HK-2 (cell line): ENCODE results near the gene GNB4.

Experiments
- DNase-seq: peaks from one replicate; pipeline ENCODE4 v3.0.0-alpha.2; 2018; ENCODE audit not compliant: unreplicated experiment

GNB4 gene

DNA sequence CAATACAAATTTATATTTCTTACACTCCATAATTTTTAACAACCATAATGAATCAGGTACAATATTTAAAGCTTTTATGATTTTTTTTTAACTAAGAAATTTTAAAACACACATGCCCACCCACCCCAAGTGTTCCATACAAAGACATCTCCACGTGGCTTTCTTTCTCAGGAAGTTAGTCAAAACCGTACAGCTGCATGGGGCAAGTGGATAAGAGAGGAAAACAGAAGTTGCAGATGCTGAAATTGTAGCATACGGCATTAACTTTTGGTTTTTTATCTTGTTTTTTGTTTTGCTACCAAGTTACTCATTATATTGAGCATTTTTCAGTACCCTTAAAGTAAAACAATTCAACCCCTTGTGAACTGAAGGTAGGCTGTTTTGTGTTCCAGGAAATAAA, 14.8 kb downstream of the GNB4 start:
- no peak for DNase-seq

DNA sequence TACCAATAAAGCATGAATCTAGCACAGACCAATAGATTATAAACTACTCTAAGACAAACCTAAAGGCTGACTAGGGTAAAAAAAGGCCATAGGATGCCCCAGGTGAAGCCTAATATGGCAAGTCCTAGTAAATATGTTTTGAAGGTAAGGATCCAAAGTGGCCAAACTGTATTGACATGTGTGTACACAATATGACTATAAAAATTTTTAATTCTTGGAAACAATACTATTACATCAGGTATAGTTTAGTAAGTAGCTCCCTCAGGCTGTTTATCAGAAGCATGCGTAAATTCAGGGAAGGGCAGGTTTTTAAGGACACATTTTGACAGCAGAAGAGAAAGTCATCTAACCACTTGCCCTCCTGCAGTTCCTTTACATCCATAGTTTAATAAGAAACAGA, 18.8 kb downstream of the GNB4 start:
- no peak for DNase-seq

DNA sequence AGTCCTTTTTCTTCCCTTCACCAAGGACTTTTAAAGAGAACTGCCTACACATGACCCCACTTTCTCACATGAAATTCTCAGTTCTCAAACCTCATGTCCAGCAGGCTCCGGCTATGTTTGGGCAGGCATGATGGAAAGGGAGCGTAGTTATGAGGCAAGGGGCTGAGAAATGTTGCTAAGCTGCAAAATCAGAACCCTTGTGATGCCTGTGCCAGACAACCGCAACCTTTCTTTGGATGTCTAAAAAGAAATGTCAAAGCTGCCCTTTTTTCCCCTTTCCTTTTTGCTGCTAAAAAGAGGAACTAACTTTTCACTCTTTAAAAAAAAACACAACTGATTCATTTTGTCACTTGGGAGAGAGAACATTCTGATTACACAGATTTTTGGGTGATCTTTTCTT, 19.2 kb downstream of the GNB4 start:
- DNase-seq = no peak

DNA sequence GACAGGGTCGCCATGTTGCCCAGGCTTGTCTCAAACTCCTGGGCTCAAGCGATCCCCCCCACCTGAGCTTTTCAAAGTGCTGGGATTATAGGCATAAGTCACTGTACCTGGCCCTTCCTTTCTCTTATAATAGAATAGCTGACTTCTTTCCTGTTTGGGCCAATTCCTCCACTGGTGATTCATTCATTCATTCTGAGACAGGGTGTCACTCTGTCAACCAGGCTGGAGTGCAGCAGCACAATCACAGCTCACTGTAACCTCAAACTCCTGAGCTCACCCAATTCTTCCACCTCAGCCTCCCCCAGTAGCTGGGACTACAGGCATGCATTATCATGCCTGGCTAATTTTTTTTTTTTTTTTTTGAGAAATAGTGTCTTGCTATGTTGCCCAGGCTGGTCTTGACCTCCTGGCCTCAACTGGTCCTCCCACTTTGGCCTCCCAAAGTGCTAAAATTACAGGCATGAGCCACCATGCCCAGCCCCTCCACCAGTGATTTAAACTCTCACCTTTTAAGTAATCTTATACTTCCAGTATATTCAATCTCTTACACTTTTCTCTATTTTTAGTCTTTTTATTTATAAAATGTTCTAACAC, 20.9 kb downstream of the GNB4 start:
- no peak for DNase-seq

DNA sequence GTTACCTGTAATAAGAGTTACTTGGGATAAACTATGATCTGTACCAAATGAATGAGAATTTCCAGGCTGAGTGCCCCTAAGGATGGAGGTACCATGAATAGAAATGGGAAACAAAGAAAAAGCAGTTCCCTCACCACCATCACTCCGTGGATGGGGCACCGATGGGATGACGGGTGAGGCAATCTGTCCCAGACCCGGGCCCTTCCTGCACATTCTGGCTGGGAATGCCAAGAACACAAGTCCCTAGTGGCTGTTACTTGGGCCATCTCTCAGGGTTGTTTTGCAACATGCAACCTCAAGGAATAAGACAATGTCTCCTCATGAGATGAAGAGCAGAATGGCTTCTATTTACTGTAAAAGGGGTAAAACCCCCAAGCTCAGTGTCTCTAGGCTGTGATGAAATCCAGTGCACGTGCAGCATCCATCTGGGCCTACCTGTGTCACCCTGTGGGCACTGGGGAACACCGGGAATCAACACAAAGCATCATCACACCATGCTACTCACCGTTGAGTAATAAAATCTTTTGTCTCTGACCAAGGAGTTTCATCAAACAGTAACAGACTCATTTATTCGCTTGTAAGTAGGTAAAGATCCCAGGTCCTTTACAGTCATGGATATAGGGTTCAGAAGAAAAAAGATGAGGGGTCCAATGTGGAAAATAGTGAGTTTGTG, 22.3 kb downstream of the GNB4 start:
- DNase-seq = no peak

DNA sequence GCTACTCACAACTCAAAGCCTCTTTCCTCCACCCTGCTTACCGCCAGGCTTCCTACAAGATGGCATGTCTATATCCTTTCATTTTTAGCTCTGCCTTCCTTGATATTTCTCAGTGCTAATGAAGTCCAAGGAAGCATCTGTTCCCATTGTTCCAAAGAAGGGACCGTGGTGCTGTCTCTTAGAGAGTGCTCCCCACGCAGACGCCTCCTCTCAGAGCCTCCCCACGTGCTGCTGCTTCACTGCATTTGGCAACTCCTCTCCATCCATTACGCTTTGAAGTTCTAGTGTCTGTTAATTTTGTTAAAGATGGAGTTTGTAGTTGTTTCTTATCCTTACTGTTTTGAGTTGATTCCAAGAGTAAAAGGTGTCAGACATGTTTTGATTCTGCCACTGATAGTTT, 26.2 kb downstream of the GNB4 start:
- no peak for DNase-seq

DNA sequence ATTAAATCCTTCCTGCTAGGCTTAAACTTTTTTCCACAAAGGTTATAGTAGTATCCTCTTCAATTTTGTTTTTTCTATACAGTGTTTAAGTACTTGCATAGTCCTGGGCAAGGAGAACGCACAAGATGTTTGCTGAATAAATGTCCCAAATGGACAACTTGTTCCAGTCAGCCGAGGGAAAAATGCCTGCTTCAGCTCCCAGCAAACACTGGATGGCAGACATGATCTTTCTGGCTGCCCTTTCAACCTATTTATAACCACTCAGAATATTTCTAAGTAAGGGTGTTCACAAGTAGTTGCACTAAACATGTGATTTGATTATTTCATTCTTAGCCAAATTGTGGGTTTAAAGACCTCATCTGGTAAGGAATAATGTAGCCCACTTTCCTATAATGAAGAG, 29.8 kb downstream of the GNB4 start:
- no peak for DNase-seq

DNA sequence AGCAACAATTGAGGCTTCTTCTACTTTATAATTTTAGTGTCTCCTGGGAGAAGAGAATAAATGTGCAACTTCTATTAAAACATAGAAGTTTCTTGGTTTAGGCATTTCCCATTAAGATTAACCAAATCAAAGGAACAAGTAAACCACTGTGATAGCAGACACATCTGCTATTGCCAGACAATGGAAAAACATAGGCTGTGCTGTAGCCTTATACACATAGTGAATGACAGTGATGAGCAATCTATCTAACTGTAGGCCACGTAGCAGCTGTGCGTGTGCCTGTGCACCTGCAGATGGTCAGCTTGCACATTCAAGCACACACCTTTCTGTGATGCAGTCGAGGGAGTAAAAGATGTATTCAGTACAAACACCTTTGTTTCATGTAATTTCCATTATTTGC, 32.7 kb downstream of the GNB4 start:
- DNase-seq = no peak

DNA sequence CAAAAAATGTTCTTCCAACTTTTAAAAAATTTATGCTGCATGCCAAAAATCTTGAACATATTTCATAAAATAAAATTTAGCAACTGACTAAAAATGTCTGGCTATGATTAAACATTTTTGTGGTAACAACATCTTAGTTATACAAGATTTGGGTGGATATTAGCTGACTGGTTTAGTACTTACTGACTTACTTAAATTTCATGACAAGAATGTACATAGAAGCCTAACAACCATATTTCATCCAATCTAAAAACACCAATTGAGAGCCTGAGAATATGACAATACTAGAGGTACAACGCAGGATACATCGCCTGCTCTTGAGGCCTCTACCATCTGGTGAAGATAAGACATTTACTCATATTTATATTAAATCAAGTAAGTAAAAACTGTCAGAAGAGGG, 34.6 kb downstream of the GNB4 start:
- DNase-seq = no peak

DNA sequence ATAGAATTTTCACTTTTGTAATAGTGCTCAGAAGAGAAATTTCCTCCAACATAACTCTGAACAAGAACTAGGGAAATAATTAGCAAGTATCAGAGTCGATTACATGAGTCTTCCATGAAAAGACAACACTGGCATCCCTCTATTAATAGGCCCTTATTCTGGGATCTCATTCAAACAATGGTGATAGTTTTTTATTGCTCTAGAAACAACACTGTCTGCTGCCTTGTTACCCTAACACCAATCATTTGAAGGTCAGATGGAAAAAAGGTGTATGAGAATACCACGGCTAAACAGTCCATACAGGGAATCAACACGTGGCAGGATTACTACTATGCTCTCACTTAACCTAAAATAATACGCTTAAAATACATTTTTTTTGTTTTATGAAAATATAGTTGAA, 35.9 kb downstream of the GNB4 start:
- no peak for DNase-seq

DNA sequence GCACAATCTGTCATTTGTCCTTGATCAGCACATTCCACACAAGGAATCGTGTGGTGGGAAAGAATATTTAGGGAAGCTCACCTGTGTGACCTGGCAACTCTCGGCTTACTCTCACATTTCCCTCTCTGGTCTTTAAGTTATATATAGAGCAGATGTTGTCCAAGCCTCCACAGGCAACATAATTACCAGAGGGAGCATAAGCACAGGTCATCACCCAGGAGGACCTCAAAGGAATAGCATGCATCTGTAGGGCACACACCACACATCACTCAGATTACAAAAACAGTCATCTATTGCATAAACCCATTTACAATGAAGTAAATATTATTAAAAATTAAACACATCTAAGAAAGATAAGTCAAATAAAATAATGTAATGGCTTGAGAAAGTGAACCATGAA, 36.5 kb downstream of the GNB4 start:
- DNase-seq = no peak

DNA sequence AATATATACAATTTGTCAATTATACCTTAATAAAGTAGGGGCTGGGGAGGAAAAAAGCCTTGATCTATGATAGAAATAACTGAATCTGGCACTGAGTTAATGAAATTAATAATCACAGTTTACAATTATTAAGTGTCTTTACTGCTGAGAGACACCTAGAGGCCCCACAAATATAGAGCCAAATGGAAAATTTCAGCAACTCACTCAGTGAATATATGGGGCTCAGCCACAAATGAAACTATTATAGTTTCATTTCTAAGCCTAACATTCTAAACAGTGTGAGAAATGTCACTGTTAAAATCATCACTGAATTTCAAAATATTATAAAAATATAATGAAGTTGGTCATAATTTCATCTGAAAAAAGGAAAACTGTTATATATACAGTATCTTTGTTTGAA, 40.3 kb downstream of the GNB4 start:
- DNase-seq = no peak

DNA sequence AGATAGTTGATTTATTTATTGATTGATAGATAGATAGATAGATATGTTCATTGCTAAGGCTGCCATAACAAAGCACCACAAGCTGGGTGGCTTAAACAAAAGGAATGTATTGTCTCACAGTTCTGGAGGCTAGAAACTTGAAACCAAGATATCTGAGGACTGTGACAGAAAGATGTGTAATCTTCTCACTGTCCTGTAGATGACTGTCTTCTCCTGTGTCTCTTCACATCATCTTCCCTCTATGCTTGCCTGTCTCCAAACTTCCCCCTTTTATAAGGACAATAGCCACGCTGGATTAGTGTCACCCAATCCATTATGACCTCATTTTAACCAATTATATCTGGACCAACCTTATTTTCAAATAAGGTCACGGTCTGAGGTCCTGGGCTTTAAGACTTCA, 40.9 kb downstream of the GNB4 start:
- no peak for DNase-seq

DNA sequence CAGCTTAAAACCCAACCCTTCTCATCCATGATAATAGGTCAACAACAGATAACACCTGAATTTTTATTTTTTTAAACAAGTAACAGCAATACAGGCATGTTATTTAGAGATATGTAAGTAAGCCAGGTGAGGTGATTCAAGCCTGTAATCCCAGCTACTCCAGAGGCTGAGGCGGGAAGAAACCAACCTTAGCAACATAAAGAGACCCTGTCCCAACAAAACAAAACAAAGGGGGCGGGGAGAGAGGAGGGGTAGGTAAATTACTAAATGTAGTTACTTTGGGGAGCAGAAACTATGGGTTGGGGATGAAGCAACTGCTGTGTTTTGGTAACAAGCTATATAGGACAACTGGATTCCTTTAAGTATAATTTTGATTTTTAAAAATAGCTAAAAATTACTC, 47.0 kb downstream of the GNB4 start:
- no peak for DNase-seq

DNA sequence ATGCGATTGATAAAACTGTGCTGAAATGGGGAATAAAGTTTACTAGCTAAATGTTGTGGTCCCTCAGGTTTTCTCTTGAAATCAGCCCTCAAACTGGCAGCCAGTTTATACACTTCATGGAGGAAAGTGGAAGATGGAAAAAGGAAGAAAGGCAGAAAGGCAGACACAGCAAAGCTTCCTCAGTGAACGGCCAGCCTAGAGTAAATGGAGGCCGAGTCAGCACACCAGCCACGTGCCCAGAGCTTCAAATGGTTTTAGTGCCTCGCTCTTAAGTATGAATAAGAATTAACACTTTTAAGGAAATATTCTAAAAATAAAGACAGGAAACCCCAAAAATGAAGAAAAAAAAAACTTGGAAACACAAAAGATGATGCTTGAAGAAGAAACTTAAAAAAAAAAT, 48.3 kb downstream of the GNB4 start:
- no peak for DNase-seq

DNA sequence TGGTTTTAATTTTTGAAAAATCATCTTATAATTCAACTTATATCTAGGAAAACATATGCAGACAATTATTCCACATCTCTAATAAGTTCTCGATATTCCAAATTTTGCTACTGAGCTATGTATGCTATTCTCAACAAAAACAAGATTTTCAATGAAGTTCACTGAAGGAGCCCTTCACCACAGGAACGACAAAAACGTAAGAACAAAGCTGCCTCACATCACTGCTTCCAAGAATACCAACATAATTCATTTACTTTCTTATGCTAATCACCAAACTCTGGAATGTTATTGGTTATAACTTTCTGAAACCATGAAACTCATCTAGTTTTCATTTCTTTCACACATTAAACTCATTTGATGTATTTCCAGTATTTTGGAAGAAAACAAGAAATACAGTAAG, 49.7 kb downstream of the GNB4 start:
- DNase-seq = no peak

DNA sequence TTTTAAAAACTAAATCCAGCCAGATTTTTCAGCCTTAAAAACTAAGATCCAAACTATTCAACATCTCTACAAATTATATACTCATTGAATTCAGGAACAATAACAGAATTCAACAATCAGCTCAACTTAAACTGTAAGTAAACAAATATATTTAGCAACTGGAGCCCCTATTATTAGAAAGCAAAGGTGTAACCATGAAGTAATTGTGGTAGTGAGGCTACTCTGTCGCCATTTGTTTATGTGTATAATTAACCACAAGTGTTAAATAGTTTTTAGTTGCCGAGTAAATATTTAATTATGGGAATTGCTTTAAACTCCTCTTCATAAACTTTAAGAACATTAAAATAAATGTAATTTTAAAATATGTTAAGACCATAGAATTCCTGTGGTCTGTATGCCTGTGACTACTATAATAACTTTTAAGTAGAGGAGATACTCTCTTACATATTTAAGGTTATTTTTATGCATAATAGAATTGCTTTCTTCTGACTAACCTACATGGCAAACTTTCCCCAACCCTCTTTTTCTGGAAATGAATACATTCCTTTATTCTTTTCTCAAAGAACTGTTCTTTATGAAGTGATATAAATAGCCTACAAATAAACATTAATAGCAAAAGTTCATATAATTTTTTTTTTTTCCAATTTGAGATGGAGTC, 52.6 kb downstream of the GNB4 start:
- no peak for DNase-seq

DNA sequence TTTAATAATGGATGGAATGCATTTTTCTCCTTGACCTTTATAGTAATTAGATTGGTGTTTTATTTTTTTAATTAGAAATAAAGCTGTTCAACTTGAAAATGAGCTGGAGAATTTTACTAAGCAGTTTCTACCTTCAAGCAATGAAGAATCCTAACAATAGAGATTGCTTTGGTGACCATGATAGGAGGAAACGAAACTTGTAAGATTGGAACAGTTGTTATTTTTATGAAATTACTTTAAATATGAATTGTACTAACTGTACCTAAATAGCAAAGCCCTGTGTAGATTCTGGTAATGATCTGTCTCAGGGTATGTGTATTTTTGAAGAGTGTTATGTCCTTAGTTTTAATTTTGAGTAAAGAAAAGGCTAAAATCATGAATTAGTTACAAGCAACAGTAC, 59.4 kb downstream of the GNB4 start:
- no peak for DNase-seq

DNA sequence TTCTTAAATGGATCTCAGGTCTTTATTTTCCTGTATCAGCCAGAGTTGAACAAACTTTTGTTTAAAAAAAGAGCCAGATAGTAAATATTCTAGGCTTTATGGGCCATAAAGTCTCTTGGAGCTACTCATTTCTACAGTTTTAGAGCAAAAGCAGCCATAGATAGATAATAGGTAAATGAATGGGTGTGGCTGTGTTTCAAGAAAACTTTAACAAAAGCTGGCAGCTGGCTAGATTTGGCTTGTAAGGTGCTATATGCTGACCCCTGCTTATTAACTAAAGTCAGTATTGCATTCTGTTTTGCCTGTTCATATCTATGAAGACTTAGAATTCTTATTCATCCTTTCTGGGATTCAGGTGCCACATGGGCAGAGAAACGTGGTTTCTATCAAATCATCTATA, 74.8 kb downstream of the GNB4 start:
- no peak for DNase-seq

DNA sequence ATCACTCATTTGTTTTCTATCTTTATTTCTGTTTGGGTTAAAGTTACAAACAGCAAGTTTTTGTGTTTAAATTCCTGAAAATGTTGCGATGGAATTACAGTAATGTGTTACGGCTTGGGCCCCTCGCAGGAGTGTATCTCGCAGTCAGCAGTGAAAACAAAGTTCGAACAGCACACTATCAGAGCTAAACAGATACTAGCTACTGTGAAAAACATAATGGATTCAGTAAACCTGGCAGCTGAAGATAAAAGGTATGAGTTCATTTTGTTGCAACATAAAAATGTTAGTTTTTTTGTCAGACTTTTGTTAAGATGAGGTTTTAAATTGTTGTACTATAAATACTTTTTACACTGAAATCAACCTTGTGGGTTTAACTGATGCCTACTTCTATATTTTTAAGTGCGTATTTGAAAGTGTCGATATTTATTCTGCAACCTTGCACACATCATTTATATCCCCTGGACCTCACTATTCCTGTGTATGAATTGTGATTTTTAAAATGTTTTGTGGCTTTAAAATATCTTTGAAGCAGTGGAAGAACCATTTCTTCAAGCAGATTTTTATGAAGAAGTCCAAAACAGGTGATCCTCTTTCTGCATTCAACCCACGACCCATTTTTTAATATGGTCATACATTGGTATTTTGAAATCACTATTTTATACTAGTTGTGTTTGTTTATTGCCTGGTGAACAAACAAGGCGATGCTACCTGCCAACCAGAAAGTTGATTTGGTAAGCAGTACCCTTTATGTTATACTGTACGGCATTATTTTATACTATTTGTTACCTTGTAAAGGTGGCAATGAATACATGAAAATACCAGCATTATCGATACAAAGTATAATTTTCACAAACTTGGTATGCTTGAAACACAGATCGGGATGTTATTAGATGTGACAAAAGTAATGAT, 75.9 kb downstream of the GNB4 start:
- no peak for DNase-seq

DNA sequence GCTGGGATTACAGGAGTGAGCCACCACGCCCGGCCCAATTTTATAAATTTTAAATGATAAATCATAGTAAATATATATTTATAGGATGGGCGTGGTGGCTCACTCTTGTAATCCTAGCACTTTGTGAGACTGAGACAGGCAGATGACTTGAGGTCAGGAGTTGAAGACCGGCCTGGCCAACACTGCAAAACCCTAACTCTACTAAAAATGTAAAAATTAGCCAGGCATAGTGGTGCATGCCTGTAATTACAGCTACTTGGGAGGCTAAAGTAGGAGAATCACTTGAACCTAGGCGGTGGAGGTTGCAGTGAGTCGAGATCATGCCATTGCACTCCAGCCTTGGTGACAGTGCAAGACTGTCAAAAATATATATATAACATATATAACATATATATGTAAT, 77.3 kb downstream of the GNB4 start:
- DNase-seq = no peak

DNA sequence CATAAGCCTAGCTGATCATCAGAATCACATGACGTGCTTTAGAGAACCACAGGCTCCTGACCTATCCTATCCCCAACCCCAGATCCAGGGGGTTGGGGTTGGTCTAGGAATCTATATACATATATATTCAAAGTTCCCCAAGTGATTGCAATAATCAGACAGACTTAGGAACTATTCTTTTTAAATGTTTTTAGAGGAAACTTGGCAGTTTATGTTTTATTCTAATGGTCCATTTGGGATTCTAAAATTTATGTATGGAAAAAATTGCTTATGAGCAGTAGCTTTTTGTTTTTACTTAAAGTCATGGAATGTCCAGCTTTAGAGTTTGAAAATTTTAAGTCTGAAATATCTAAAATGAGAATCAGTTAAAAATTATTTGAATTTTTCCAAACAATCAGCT, 81.6 kb downstream of the GNB4 start:
- DNase-seq = no peak

DNA sequence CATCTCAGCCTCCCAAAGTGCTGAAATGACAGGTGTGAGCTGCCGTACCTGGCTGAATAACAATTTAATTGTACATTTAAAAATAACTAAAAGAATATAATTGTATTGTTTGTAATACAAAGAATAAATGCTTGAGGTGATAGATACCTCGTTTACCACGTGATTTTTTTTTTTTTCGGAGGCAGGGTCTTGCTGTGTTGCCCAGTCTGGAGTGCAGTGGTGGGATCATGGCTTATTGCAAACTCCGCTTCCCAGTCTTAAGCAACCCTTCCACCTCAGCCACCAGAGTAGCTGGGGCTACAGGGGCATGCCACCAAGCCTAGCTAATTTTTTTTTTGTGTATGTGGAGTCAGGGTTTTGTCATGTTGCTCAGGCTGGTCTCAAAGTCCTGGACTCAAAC, 87.9 kb downstream of the GNB4 start:
- DNase-seq = no peak
